Endothelial cell of umbilical vein (primary cell): Measurements from ENCODE around the gene SLC44A4. TPM values are rescaled to one million over a fixed set of nuclear protein-coding genes. Genes with fewer than 3 reads are reported as not detected.

Experiments
- BruUV-seq: library from RNA; stranded (reverse); fragments of 400-500 nt; replicated peaks from 2 replicates; lab custom pipeline; 2021; lab: Mats Ljungman, UMichigan
- CTCF ChIA-PET: fragments of 300-600, 350-600 bp; sonication (Branson Sonifier 250); formaldehyde crosslinking; loops from one replicate; lab custom pipeline; 2021; ENCODE audit warnings: antibody characterized with exemption, inconsistent platforms; lab: Charles Lee
- POLR2A ChIA-PET: fragments of 300-600, 350-600 bp; sonication (Branson Sonifier 250); formaldehyde crosslinking; loops from one replicate; lab custom pipeline; 2021; ENCODE audit warnings: antibody characterized with exemption, inconsistent platforms; lab: Charles Lee
- DNase-seq: peaks from one replicate; pipeline ENCODE4 v3.0.0-alpha.2; 2011; ENCODE audit warnings: low read depth, low spot score
- FAIRE-seq: peaks from 2 replicates; lab custom pipeline; 2011; peaks lifted over from hg19 to GRCh38; lab: Jason Lieb, UNC
- H2AFZ ChIP-seq: 2 replicates; pipeline ENCODE4 v1.6.0; 2012; ENCODE audit warnings: low read depth, low read length, control low read depth, inconsistent platforms
- H3K27ac ChIP-seq: 2 replicates; pipeline ENCODE4 v1.5.1; 2011; ENCODE audit warnings: low read depth, mild to moderate bottlenecking, control low read depth, low read length, moderate library complexity; ENCODE audit not compliant: insufficient read depth
- H3K27me3 ChIP-seq, 2 experiments: 2 replicates each; pipeline versions ENCODE4 v1.6.0 to v1.6.1; 2011; ENCODE audit warnings: low read length in 2 of 2, mixed read lengths in 1 of 2; ENCODE audit not compliant: control insufficient read depth in 2 of 2, insufficient read depth in 2 of 2
- H3K36me3 ChIP-seq, 2 experiments: 2 replicates in 1 of 2; 3 replicates in 1 of 2; pipeline ENCODE4 v1.5.1; 2011; ENCODE audit warnings: low read length in 2 of 2, mild to moderate bottlenecking in 1 of 2, moderate library complexity in 1 of 2; ENCODE audit not compliant: control insufficient read depth in 2 of 2, insufficient read depth in 2 of 2; ENCODE audit errors: extremely low read depth in 1 of 2
- H3K4me1 ChIP-seq: 3 replicates; pipeline ENCODE4 v1.5.1; 2011; ENCODE audit warnings: mild to moderate bottlenecking, low read length; ENCODE audit not compliant: control insufficient read depth, insufficient read depth; ENCODE audit errors: extremely low read depth
- H3K4me2 ChIP-seq: 2 replicates; pipeline ENCODE4 v1.6.1; 2011; ENCODE audit warnings: low read length, control low read depth, mixed read lengths; ENCODE audit not compliant: insufficient read depth
- H3K4me3 ChIP-seq, 3 experiments: fragments of 200-600 bp in 1 of 3; sonication (generic), shearing (Covaris generic) in 1 of 3; replicated peaks in 1 of 3; 2 replicates each; pipeline ENCODE4 v1.5.1; 2011 to 2016; ENCODE audit warnings: control low read depth in 3 of 3, low read length in 3 of 3, mild to moderate bottlenecking in 2 of 3, inconsistent platforms in 1 of 3, low read depth in 1 of 3, moderate library complexity in 1 of 3; ENCODE audit not compliant: insufficient read depth in 1 of 3
- H3K79me2 ChIP-seq: 2 replicates; pipeline ENCODE4 v1.6.0; 2012; ENCODE audit warnings: low read length, inconsistent platforms; ENCODE audit not compliant: control insufficient read depth, insufficient read depth
- H3K9ac ChIP-seq: replicated peaks from 2 replicates; pipeline ENCODE3; 2011; ENCODE audit warnings: low read length, control low read depth; ENCODE audit not compliant: insufficient read depth; ENCODE audit errors: extremely low read depth
- H3K9me1 ChIP-seq: replicated peaks from 3 replicates; pipeline ENCODE4 v1.6.0; 2011; ENCODE audit warnings: mild to moderate bottlenecking, low read length; ENCODE audit not compliant: control insufficient read depth, insufficient read depth; ENCODE audit errors: extremely low read depth
- H3K9me3 ChIP-seq: replicated peaks from 2 replicates; pipeline ENCODE4 v1.5.1; 2012; ENCODE audit warnings: low read length, inconsistent platforms; ENCODE audit not compliant: control insufficient read depth, insufficient read depth
- H4K20me1 ChIP-seq: replicated peaks from 2 replicates; pipeline ENCODE3; 2011; ENCODE audit warnings: mild to moderate bottlenecking, low read length; ENCODE audit not compliant: control insufficient read depth, insufficient read depth; ENCODE audit errors: extremely low read depth
- EZH2 ChIP-seq: IDR thresholded peaks from 2 replicates; pipeline ENCODE4 v1.6.1; 2012; ENCODE audit warnings: borderline replicate concordance, low read depth, mild to moderate bottlenecking, moderate library complexity, low read length, inconsistent platforms; ENCODE audit not compliant: severe bottlenecking
- FOS ChIP-seq: IDR thresholded peaks from 2 replicates; pipeline ENCODE4 v1.6.1; 2011; ENCODE audit warnings: mild to moderate bottlenecking, low read length, moderate library complexity, borderline replicate concordance; ENCODE audit not compliant: insufficient read depth
- GATA2 ChIP-seq: IDR thresholded peaks from 2 replicates; pipeline ENCODE4 v1.7.0; 2011; ENCODE audit warnings: low read depth, mild to moderate bottlenecking, moderate library complexity, mixed read lengths, low read length; ENCODE audit not compliant: insufficient read length, insufficient read depth
- JUN ChIP-seq: IDR thresholded peaks from 2 replicates; pipeline ENCODE4 v1.6.1; 2011; ENCODE audit warnings: borderline replicate concordance, low read depth; ENCODE audit not compliant: insufficient read length, insufficient read depth
- MYC ChIP-seq: IDR thresholded peaks from one replicate; pipeline ENCODE4 v1.6.1; 2011; ENCODE audit warnings: mild to moderate bottlenecking, low read depth, low read length
- POLR2A ChIP-seq: IDR thresholded peaks from 2 replicates; pipeline ENCODE4 v1.6.1; 2012; ENCODE audit warnings: low read depth, mild to moderate bottlenecking, control low read depth, low read length
- POLR2AphosphoS5 ChIP-seq: IDR thresholded peaks from 2 replicates; pipeline ENCODE4 v1.6.1; 2012; ENCODE audit warnings: low read depth, mild to moderate bottlenecking, control low read depth, low read length, moderate library complexity; ENCODE audit not compliant: insufficient read depth
- dilution Hi-C: fragments of 300-500 bp; cut with MboI; formaldehyde crosslinking; loops from one replicate; pipeline ENCODE4 v1.15.0; 2019; ENCODE audit warnings: low sequenced_read_pairs; ENCODE audit not compliant: extremely low pct_ligation_motif_present
- intact Hi-C: fragments of 100-400 bp; cut with micrococcal nuclease; formaldehyde crosslinking; loops from one replicate; pipeline ENCODE4 v1.10.0; 2022
- polyA plus RNA-seq, 4 experiments: library from polyadenylated mRNA; depleted of rRNA in 3 of 4; stranded (reverse) in 3 of 4; unstranded in 1 of 4; fragments of >200 nt; gene quantifications; 2 replicates each; pipeline versions ENCODE4 v1.2.1 to v1.2.3, GENCODE V29; 2011 to 2012; ENCODE audit warnings: missing spikeins in 1 of 4
- total RNA-seq: library from RNA; stranded (reverse); gene quantifications from 2 replicates; pipeline ENCODE4 v1.2.3, GENCODE V29; 2021
- TF ChIP-seq, protein P1 (sequence below): IDR thresholded peaks from 2 replicates; pipeline ENCODE4 v1.6.1; 2011; ENCODE audit not compliant: insufficient read depth, insufficient read length
- TF ChIP-seq, protein P2 (sequence below), 2 donors: IDR thresholded peaks; 1 replicate in 1 of 2; 2 replicates in 1 of 2; pipeline ENCODE4 v1.5.1; 2011; ENCODE audit warnings: low read length in 2 of 2, mild to moderate bottlenecking in 2 of 2, moderate library complexity in 2 of 2, control low read depth in 1 of 2, inconsistent platforms in 1 of 2, low read depth in 1 of 2; ENCODE audit not compliant: insufficient read depth in 1 of 2; ENCODE audit errors: extremely low read depth in 1 of 2

SLC44A4 gene
- total and polyA plus RNA-seq, 2 donors (not counting 3 experiments of a cell fraction or from before 2014, with no cell fraction given): 0.84 to 1.1 TPM

- H3K4me2 ChIP-seq: peak overlapping the region; percentile 67
- H3K4me1 ChIP-seq: peaks cover 19% of the 10 kb centered on the region
- H3K36me3 ChIP-seq: no peaks in the 10 kb centered on the region
- peak overlapping the region; percentile 71 for H3K9ac ChIP-seq
- H3K79me2 ChIP-seq: peaks cover 21% of the 10 kb centered on the region
- peak overlapping the region in 2 of 3 experiments; percentile 27 to 45 for H3K4me3 ChIP-seq
- dilution Hi-C loops (no loop called here), intact Hi-C loops (loop anchor here (1.0 to 2.0 kb wide), 8 partner anchors 32 to 280 kb away; partner anchors contain the start of genes ABHD16A, ATP6V1G2, BAG6 and NEU1)
- peak overlapping the region; percentile 56 for H3K27ac ChIP-seq
- TSS peak; percentile 86 for BruUV-seq
- TF ChIP-seq, protein P1, sequence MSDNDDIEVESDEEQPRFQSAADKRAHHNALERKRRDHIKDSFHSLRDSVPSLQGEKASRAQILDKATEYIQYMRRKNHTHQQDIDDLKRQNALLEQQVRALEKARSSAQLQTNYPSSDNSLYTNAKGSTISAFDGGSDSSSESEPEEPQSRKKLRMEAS: no peak
- TF ChIP-seq EZH2 (no peak), POLR2A (no peak), POLR2AphosphoS5 (peak; percentile 39)
- FAIRE-seq (peak; percentile 12), DNase-seq (no peak)
- ChIA-PET POLR2A (interaction anchor here (0.5 to 2.3 kb wide), 34 partner anchors 9 to 1229 kb away, joined by 3 to 43 read pairs (median 4); partner anchors contain the start of genes ABHD16A, C6orf47, CLIC1 and DDAH2), CTCF (interaction anchor here (0.8 to 2.3 kb wide), 12 partner anchors 13 to 174 kb away, joined by 3 to 10 read pairs (median 6); partner anchors contain the start of genes BAG6, DDAH2, LSM2 and LY6G5C)
- no peaks in the 10 kb centered on the region for H3K9me1 ChIP-seq
- H3K9me3 ChIP-seq: no peaks in the 10 kb centered on the region
- no peaks in the 10 kb centered on the region for H3K27me3 ChIP-seq
- peak overlapping the region; percentile 37 for H2AFZ ChIP-seq
- H4K20me1 ChIP-seq: no peaks in the 10 kb centered on the region
These were observed 52.0 kb downstream of the SLC44A4 start for GRCh38 chr6:31826793-31827285.

DNA sequence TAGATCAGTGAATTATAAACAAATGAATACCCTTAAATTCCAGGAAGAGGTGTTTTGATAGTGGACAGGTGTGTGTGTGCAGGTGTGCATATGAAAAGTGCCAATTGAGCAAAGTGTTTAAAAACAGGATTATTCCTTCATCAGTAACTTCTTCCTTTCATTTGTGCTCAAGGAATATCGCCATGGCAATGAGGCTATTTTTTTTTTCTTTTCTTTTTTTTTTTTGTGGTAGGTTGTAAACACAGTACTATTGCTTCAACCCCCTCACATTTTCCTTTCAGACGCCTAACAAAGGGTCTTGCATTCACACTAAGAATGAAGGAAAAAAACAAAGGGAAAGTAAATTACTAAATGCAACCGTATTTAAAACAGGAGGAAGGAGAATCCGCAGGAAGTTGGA lies 53.2 kb downstream of the SLC44A4 start:
- intact Hi-C loops: no loop called here
- no peaks in the 10 kb centered on the region for H3K9me3 ChIP-seq
- H3K4me2 ChIP-seq: no peak overlapping the region
- no peaks in the 10 kb centered on the region for H3K9me1 ChIP-seq
- H3K27me3 ChIP-seq: no peaks in the 10 kb centered on the region
- dilution Hi-C loops: no loop called here
- H3K36me3 ChIP-seq: no peaks in the 10 kb centered on the region
- no TSS peak for BruUV-seq
- ChIA-PET POLR2A (no interaction called here), CTCF (interaction anchor here (1.1 kb wide), 1 partner anchor 19 kb away, joined by 3 read pairs; the partner anchor contains the start of gene LSM2)
- H3K4me3 ChIP-seq: no peak overlapping the region
- no peak overlapping the region for H3K27ac ChIP-seq
- DNase-seq (no peak), FAIRE-seq (no peak)
- no peak for TF ChIP-seq GATA2
- no peak for TF ChIP-seq JUN
- TF ChIP-seq POLR2A: no peak
- TF ChIP-seq, protein P2, sequence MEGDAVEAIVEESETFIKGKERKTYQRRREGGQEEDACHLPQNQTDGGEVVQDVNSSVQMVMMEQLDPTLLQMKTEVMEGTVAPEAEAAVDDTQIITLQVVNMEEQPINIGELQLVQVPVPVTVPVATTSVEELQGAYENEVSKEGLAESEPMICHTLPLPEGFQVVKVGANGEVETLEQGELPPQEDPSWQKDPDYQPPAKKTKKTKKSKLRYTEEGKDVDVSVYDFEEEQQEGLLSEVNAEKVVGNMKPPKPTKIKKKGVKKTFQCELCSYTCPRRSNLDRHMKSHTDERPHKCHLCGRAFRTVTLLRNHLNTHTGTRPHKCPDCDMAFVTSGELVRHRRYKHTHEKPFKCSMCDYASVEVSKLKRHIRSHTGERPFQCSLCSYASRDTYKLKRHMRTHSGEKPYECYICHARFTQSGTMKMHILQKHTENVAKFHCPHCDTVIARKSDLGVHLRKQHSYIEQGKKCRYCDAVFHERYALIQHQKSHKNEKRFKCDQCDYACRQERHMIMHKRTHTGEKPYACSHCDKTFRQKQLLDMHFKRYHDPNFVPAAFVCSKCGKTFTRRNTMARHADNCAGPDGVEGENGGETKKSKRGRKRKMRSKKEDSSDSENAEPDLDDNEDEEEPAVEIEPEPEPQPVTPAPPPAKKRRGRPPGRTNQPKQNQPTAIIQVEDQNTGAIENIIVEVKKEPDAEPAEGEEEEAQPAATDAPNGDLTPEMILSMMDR (IDR thresholded peaks at IDR 0.05; ENCODE audit: extremely low read depth in 1 of 2, insufficient read depth in 1 of 2, low read depth in 1 of 2, low read length in 2 of 2): no peak
- TF ChIP-seq FOS: no peak
- no peak for TF ChIP-seq POLR2AphosphoS5
- no peak for TF ChIP-seq EZH2
- TF ChIP-seq, protein P1: no peak
- TF ChIP-seq MYC: no peak
- peaks cover 18% of the 10 kb centered on the region for H3K4me1 ChIP-seq
- H2AFZ ChIP-seq: no peak overlapping the region
- peaks cover 11% of the 10 kb centered on the region for H3K79me2 ChIP-seq
- no peak overlapping the region for H3K9ac ChIP-seq
- no peaks in the 10 kb centered on the region for H4K20me1 ChIP-seq
